ELR (cell line): ENCODE results near the gene MTCL1.

Experiments used
- DNase-seq: peaks from one replicate; pipeline ENCODE4 v3.0.0-alpha.2; 2015; ENCODE audit warnings: low read depth

The MTCL1 gene

GRCh38 chr18:8713691-8714090, 8.3 kb downstream of the MTCL1 start:
- no peak for DNase-seq

DNA sequence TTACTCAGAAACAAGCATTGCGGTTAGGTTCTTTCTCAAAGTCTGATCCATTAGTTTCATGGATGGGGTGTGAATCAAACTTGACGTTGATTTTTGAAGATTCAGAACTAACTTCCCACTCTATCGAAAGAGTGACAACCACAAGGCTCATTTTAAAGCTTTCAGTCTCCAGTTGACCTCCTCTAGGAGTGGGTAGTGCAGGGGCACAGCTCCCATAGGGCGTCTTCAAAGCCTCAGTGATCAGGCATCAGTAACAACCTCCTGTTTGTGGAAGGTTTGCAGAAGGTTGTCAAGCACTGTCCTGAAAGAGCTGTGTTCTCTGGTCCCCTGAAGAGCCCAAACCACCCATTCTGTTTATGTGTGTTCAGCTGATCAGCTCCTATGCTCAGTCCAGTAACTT, 10.2 kb downstream of the MTCL1 start:
- DNase-seq: no peak

- DNase-seq: no peak
Observed at GRCh38 chr18:8717011-8717770, 11.8 kb downstream of the MTCL1 start.

DNA sequence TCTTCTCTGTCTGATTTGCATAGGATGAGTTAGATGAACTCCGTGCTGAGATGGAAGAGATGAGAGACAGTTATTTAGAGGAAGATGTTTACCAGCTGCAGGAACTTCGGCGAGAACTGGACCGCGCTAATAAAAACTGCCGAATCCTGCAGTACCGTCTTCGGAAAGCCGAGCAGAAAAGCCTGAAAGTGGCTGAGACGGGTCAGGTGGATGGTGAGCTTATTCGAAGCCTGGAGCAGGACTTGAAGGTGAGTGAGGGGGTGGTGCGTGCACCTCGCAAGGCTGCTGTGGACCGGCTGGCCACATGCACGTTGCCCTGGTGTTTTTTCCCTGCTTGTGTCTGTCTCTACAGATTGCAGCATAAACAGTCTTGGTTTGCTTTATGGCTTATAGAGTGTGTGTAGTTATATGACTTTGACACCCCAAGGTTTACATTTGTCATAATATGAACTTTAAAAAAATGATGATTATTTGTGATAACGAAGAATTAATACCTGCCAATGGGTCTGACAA, 13.1 kb downstream of the MTCL1 start:
- no peak for DNase-seq

GRCh38 chr18:8719192-8719591, 13.8 kb downstream of the MTCL1 start:
- no peak for DNase-seq

DNA sequence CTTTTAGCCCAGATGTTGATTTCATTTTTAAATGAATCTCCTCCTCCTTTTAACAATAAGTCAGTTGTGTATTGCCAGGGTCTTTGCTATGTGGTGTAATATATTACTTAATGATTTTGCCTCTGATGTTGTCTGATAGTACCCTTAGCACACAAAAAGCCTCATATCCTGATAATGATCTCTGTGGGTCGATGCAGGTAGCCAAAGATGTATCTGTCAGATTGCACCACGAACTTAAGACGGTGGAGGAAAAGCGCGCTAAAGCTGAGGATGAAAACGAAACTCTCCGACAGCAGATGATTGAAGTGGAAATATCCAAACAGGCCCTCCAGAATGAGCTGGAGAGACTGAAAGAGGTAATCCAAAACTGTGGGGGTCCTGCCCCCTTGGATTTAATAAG, 14.8 kb downstream of the MTCL1 start:
- no peak for DNase-seq

DNA sequence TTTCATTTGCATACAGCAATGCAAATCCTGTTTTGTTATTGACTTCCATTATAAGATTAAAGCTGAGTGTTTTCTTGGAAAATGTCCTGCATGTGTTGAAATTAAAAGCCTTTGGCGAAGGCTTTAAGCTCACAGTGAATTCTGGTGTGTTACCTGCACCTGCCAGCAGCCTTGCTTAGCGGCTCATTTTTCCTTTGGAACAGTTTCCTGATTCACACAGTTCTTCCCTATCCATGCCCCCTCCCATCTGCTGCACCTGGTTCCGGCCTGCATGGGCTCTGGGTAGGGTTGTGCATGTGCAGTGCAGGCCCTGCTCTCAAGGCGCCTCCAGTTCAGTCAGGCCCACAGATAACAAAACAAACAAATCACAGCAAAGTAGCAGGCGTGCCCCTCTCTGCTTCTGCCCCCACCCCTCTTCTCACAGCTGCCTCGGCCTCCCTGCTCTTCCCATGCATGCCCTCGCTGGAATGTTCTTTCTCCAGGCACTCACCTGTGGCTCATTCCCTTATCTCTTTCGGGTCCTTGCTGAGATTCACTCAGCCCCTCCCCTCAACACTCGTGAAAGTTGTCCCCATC, 15.8 kb downstream of the MTCL1 start:
- DNase-seq: no peak

- DNase-seq: peak; percentile 81
Observed at GRCh38 chr18:8721716-8722115, 16.4 kb downstream of the MTCL1 start.

DNA sequence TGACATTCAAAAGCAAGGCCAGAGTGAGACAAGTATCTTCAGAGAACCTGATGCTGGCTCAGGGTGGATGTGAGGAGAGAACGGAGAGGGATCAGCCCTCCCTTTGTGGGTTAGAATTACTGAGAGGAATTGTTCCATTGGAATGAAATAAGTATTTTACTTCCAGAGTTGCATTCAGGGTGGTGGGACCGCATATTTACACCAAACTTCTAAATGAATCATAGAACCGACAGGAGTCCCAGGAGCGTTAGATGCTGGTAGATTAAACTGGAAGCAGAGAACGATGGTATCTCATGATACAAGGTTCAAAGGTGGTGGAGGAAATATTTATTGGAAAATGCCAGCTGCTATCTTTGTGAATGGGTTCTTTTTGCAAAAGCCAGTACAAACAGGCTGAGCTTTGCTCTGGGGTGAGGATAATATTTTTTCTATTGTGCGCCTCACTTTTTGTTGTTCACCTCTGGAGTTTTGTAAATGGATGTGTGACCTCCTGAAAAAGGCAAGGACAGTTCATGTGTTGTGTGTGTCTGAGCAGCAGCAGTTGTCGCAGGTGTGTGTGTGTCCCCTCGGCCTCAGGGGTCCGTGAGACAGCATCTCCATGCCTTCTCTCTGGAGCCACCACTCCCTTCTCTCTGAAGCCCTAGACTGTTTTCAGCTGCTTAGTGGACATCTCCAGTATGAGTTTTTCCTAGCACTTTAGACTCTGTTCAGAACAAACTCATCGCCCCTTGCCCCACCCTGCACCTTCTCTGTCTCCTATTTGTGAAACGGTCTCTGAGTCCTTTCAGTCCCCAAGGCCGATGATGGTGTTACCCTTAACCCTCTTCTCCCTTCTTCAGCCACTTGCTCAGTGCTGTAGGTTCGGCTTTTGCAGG, 17.8 kb downstream of the MTCL1 start:
- DNase-seq: no peak

DNA sequence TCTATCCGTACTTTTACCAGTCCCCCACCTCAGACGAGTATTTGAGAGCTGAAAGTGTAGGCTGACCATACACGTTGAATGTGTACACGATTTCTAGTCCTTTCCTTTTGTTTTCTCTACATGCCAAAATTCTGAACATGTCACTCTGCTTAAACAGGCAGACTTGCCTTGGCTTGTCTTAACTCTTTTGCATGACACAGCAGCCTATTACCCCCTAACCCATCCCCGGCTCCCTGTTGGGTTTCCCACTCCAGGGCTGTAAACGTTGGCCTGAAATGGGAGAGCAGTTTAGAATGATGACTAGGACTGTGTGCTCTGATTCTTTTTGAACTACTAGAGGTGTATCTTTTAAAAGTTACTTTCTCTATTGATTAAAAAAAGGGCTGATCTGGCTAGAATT, 19.1 kb downstream of the MTCL1 start:
- DNase-seq: no peak

GRCh38 chr18:8726281-8726680, 20.9 kb downstream of the MTCL1 start:
- no peak for DNase-seq

DNA sequence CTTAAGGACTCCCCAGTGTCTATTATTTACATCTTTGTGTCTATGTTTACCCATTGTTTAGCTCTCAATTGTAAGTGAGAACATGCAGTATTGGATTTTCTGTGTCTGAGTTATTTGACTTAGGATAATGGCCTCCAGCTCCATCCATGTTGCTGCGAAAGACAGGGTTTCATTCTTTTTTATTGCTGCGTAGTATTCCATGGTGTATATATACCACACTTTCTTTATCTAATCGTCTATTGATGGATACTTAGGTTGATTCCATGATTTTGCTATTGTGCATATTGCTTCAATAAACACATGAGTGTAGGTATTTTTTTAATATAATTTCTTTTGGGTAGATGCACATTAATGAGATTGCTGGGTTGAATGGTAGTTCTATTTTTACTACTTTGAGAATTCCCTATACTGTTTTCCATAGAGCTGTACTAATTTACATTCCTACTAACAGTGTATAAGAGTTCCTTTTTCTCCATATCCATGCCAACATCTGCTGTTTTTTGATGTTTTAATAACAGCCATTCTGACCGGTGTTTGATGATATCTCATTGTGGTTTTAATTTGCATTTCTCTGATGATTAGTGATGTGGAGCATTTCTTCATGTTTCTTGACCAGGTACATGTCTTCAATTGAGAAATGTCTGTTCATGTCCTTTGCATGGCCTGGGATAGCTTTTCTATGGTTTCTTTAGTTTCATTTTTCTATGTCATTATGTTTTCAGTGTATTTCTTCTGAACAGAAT, 21.8 kb downstream of the MTCL1 start:
- DNase-seq: no peak

- peak; percentile 28 for DNase-seq
Observed at GRCh38 chr18:8730080-8730827, 24.9 kb downstream of the MTCL1 start.

- no peak for DNase-seq
Observed at GRCh38 chr18:8732442-8733360, 27.3 kb downstream of the MTCL1 start.

DNA sequence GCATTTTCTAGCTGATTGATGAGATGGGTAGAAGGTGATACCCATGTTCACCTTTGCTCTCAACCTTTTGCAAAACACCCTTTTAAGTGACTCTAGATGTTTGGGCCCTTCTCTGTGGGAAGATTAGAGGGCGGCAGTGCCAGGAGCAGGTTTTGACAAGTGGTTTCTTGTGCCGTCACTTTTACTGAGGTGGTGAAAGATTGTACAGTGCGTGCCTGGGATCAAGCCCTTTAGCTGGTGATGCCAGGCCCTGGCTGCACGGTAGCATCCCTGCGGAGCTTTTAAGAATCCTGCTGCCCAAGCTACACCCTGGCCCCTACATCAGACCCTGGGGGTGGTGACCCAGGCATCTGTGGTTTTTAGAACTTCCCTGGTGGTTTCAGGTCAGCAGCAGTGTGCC, 29.1 kb downstream of the MTCL1 start:
- no peak for DNase-seq

GRCh38 chr18:8735274-8735673, 29.9 kb downstream of the MTCL1 start:
- no peak for DNase-seq

DNA sequence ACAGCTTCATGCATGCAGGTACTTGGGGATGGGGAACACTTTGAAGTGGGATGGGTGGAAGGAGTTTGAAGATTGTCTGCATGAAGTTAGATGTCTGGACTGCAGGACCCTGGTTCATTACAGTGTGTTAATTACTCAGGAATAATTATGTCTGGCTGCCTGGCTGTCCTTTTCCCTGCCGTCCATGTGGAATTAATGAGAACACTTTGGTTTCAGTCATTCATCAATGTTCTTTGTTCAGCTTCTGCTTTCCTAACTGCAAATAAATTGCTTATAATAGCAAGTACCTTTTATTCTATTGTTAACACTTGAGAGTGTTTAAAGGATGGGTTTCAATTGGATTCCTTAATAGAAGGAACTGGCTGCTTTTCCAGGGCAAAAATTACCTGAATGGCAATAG, 35.8 kb downstream of the MTCL1 start:
- no peak for DNase-seq

DNA sequence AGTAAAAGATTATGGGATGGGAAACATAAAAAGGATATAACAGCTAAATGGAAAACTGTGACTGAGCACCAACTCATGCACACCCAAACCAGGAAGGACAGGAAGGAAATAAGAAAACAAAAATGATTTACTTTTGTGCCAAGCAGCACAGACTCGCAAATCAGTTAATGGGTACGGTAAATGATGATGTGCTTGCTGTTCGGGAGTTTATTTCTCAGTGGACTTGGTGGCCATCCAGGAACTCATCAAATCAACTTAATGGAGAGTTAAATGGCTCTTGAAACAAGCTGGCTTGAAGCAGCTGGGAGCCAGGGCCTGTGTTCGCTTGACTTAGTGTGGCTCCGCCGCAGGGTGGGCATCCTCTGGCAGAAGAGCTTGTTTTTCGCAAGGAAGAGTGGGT, 36.2 kb downstream of the MTCL1 start:
- no peak for DNase-seq

GRCh38 chr18:8742387-8743361, 37.3 kb downstream of the MTCL1 start:
- DNase-seq: no peak
